Muscle of back (tissue), 11 donors: ENCODE data around the gene LAMP2. TPM values are rescaled to one million over a fixed set of nuclear protein-coding genes. Genes with fewer than 3 reads are reported as not detected.
A peak's percentile ranks its signal among the peaks of the same experiment; 100 is the strongest.

Source experiments
- DNase-seq, 3 donors: peaks; one replicate each; pipeline versions ENCODE4 v3.0.0 to v3.0.0-alpha.2; 2013
- polyA plus RNA-seq, 10 donors: library from polyadenylated mRNA; unstranded; fragments of 120-200 nt; gene quantifications; one replicate each; pipeline ENCODE4 v1.2.1, GENCODE V29; 2013; ENCODE audit not compliant: insufficient read length in 10 of 10

LAMP2 gene
- polyA plus RNA-seq, 10 donors = 101 to 148 (median 124) TPM

- no peak for DNase-seq
Measured at GRCh38 chrX:120462370-120462769, 6.7 kb downstream of the LAMP2 start.

- peak in 1 of 3 donors; percentile 11 for DNase-seq
Measured at GRCh38 chrX:120459309-120459708, 9.8 kb downstream of the LAMP2 start.

- DNase-seq = peak in 1 of 3 donors; percentile 34
Measured at GRCh38 chrX:120457766-120458180, 11.3 kb downstream of the LAMP2 start.

GRCh38 chrX:120456973-120457372, 12.1 kb downstream of the LAMP2 start:
- no peak for DNase-seq

- DNase-seq = no peak
Measured at GRCh38 chrX:120453985-120454384, 15.1 kb downstream of the LAMP2 start.

- peak in 2 of 3 donors; percentile 55 to 67 for DNase-seq
Measured at GRCh38 chrX:120452131-120452530, 17.0 kb downstream of the LAMP2 start.

GRCh38 chrX:120450163-120450562, 18.9 kb downstream of the LAMP2 start:
- peak in 1 of 3 donors; percentile 9 for DNase-seq

GRCh38 chrX:120446498-120446897, 22.6 kb downstream of the LAMP2 start:
- DNase-seq = peak in 1 of 3 donors; percentile 11

GRCh38 chrX:120439921-120440320, 29.2 kb downstream of the LAMP2 start:
- DNase-seq = no peak

- DNase-seq = no peak
Measured at GRCh38 chrX:120429776-120430540, 39.1 kb downstream of the LAMP2 start.

GRCh38 chrX:120428309-120428708, 40.8 kb downstream of the LAMP2 start:
- DNase-seq = peak in 1 of 3 donors; percentile 2

- peak in 1 of 3 donors; percentile 12 for DNase-seq
Measured at GRCh38 chrX:120426599-120426998, 42.5 kb downstream of the LAMP2 start.

- no peak for DNase-seq
Measured at GRCh38 chrX:120419463-120419862, 49.6 kb downstream of the LAMP2 start.

GRCh38 chrX:120408168-120408567, 60.9 kb downstream of the LAMP2 start:
- no peak for DNase-seq

- no peak for DNase-seq
Measured at GRCh38 chrX:120406638-120407037, 62.5 kb downstream of the LAMP2 start.

GRCh38 chrX:120402369-120402768, 66.7 kb downstream of the LAMP2 start:
- no peak for DNase-seq

GRCh38 chrX:120401301-120401700, 67.8 kb downstream of the LAMP2 start:
- DNase-seq = no peak

- DNase-seq = no peak
Measured at GRCh38 chrX:120380699-120381098, 88.4 kb downstream of the LAMP2 start.

- DNase-seq = no peak
Measured at GRCh38 chrX:120379937-120380681, 89.0 kb downstream of the LAMP2 start.

- DNase-seq = no peak
Measured at GRCh38 chrX:120378570-120378969, 90.5 kb downstream of the LAMP2 start.
